Aorta (tissue), 5 donors: ENCODE results near the gene C6orf136. TPM values are rescaled to one million over a fixed set of nuclear protein-coding genes. Genes with fewer than 3 reads are reported as not detected.
"Not testable (repeated sequence)": the region's sequence is repeated elsewhere in the genome, so short reads cannot be mapped to it uniquely, and the experiment has no call there.

ENCODE experiments used
- ATAC-seq: fragments of 200-7000 bp; cut with Tn5 transposase; one replicate; pipeline ENCODE4 v1.9.1; 2022; ENCODE audit warnings: moderate library complexity; ENCODE audit not compliant: low FRiP score
- DNase-seq, 2 donors: peaks; one replicate each; pipeline ENCODE4 v3.0.0-alpha.2; 2020
- H3K27ac ChIP-seq, 2 donors: one replicate each; pipeline ENCODE4 v1.5.1; 2013; ENCODE audit warnings: low read length in 2 of 2, mild to moderate bottlenecking in 2 of 2, moderate library complexity in 2 of 2, control low read depth in 1 of 2, inconsistent platforms in 1 of 2, low read depth in 1 of 2
- H3K27me3 ChIP-seq, 2 donors: one replicate each; pipeline ENCODE4 v1.6.1; 2013; ENCODE audit warnings: control low read depth in 1 of 2, low read length in 1 of 2, mild to moderate bottlenecking in 1 of 2, moderate library complexity in 1 of 2; ENCODE audit not compliant: insufficient read depth in 2 of 2, control insufficient read depth in 1 of 2
- H3K36me3 ChIP-seq, 2 donors: one replicate each; pipeline ENCODE4 v1.6.1; 2013; ENCODE audit warnings: control low read depth in 1 of 2, low read length in 1 of 2, mild to moderate bottlenecking in 1 of 2; ENCODE audit not compliant: insufficient read depth in 2 of 2, control insufficient read depth in 1 of 2
- H3K4me1 ChIP-seq, 2 donors: one replicate each; pipeline ENCODE4 v1.6.1; 2013; ENCODE audit warnings: low read length in 2 of 2, control low read depth in 1 of 2, mild to moderate bottlenecking in 1 of 2, moderate library complexity in 1 of 2; ENCODE audit not compliant: insufficient read depth in 2 of 2, control insufficient read depth in 1 of 2
- H3K4me3 ChIP-seq, 2 donors: one replicate each; pipeline ENCODE4 v1.5.1; 2013; ENCODE audit warnings: low read length in 2 of 2, control low read depth in 1 of 2, mild to moderate bottlenecking in 1 of 2
- H3K9me3 ChIP-seq: one replicate; pipeline ENCODE4 v1.6.1; 2013; ENCODE audit warnings: mild to moderate bottlenecking, low read length; ENCODE audit not compliant: control insufficient read depth
- WGBS, 2 donors: extraction: QIAGEN DNeasy Blood & Tissue Kit; methylation state at CpG; one replicate each; pipeline ENCODE4 v1.1.7; 2013; 5-methylcytosine and 5-hydroxymethylcytosine counted together
- intact Hi-C, 2 donors: fragments of 100-400 bp; cut with DNase I; formaldehyde crosslinking; loops; one replicate each; pipeline versions ENCODE4 v1.14.2 to v1.15.0; 2022
- polyA plus RNA-seq, 2 donors: library from polyadenylated mRNA; stranded (reverse); fragments of 200-250 nt; gene quantifications; one replicate each; pipeline ENCODE4 v1.2.3, GENCODE V29; 2013
- total RNA-seq, 2 donors: library from RNA; stranded (reverse); fragmentation: NEBNext Ultra II Directional; extraction: Animal tissue kit (Norgen Biotek cat#: 25700); gene quantifications; one replicate each; pipeline ENCODE4 v1.2.1, GENCODE V29; 2021
- donor health status: healthy with polysubstance abuse.
- donor health status: Bipolar disorder and iron deficiency.
- donor health status: DM: no; HTN: no; CAD: no.
- donor health status: DM: no; HTN: no; CAD: no.
- donor health status: DM: yes; HTN: yes; CAD: no.

Gene C6orf136
- total and polyA plus RNA-seq, 4 donors: 9.7 to 21.0 (median 19.4) TPM

GRCh38 chr6:30657922-30658321 is 11.0 kb downstream of the C6orf136 start:
- 89 to 93% methylated on average over 5 of the region's 5 CpGs for WGBS, 2 donors
- H3K27ac ChIP-seq, H3K4me3 ChIP-seq, intact Hi-C loops, H3K4me1 ChIP-seq, DNase-seq, ATAC-seq, H3K27me3 ChIP-seq, H3K9me3 ChIP-seq: not testable (repeated sequence)
- peaks cover 9 to 15% of the 10 kb centered on the region in 2 donors for H3K36me3 ChIP-seq

- WGBS, 2 donors: 91 to 92% methylated on average over 34 of the region's 34 CpGs
- ATAC-seq (no peak), DNase-seq (no peak)
- Histone ChIP-seq H3K27ac (no peak overlapping the region), H3K27me3 (no peaks in the 10 kb centered on the region), H3K36me3 (peaks cover 11 to 13% of the 10 kb centered on the region in 2 donors), H3K4me3 (no peak overlapping the region), H3K9me3 (no peaks in the 10 kb centered on the region), H3K4me1 (no peaks in the 10 kb centered on the region)
- intact Hi-C loops: no loop called here
Measured at GRCh38 chr6:30664994-30665767, 18.2 kb downstream of the C6orf136 start.

- WGBS, 2 donors: 79 to 85% methylated on average over 2 of the region's 2 CpGs
- H3K27me3 ChIP-seq, intact Hi-C loops, H3K4me3 ChIP-seq, ATAC-seq, H3K9me3 ChIP-seq, H3K4me1 ChIP-seq, DNase-seq, H3K27ac ChIP-seq: not testable (repeated sequence)
- peaks cover 13 to 16% of the 10 kb centered on the region in 2 donors for H3K36me3 ChIP-seq
Measured at GRCh38 chr6:30666300-30666699, 19.4 kb downstream of the C6orf136 start.

- no peak overlapping the region for H3K27ac ChIP-seq
- H3K4me3 ChIP-seq: no peak overlapping the region
- no peak for ATAC-seq
- no peaks in the 10 kb centered on the region for H3K4me1 ChIP-seq
- 87% methylated on average over 27 of the region's 27 CpGs for WGBS, 2 donors
- H3K36me3 ChIP-seq: peaks cover 3 to 4% of the 10 kb centered on the region in 2 donors
- intact Hi-C loops: loop anchor here (5.0 to 10.0 kb wide), 3 partner anchors 44 to 204 kb away; partner anchors contain the start of genes ATAT1 (in 1 of the 2), MRPS18B (in 1 of the 2) and PPP1R10 (in 1 of the 2)
- no peaks in the 10 kb centered on the region for H3K9me3 ChIP-seq
- no peaks in the 10 kb centered on the region for H3K27me3 ChIP-seq
- no peak for DNase-seq
Measured at GRCh38 chr6:30670760-30671527, 24.0 kb downstream of the C6orf136 start.

GRCh38 chr6:30672445-30673253 is 25.7 kb downstream of the C6orf136 start, which contains the start of gene DHX16:
TSS of gene DHX16 (minus strand) at chr6:30673006. CDS start at chr6:30672841, 165 bp downstream.
- no peaks in the 10 kb centered on the region for H3K27me3 ChIP-seq
- H3K36me3 ChIP-seq: peaks cover 0 to 8% of the 10 kb centered on the region in 2 donors
- H3K4me3 ChIP-seq: peak within 1 kb of the TSS; percentile 63 to 69
- ATAC-seq (peak; percentile 96), DNase-seq (peak; percentile 98)
- intact Hi-C loops: loop anchor here (5.0 to 10.0 kb wide), 3 partner anchors 45 to 202 kb away; partner anchors contain the start of genes ATAT1 (in 1 of the 2), MRPS18B (in 1 of the 2) and PPP1R10 (in 1 of the 2)
- H3K9me3 ChIP-seq: no peaks in the 10 kb centered on the region
- 0% methylated on average over 57 of the region's 57 CpGs for WGBS, 2 donors
- H3K27ac ChIP-seq: peak within 1 kb of the TSS in 1 of 2 donors; percentile 2
- H3K4me1 ChIP-seq: no peaks in the 10 kb centered on the region

GRCh38 chr6:30676660-30677285 is 29.8 kb downstream of the C6orf136 start:
- no peak overlapping the region for H3K4me3 ChIP-seq
- no peak overlapping the region for H3K27ac ChIP-seq
- WGBS, 2 donors: 79 to 84% methylated on average over 10 of the region's 10 CpGs
- ATAC-seq (no peak), DNase-seq (peak in 1 of 2 donors; percentile 17)
- intact Hi-C loops: loop anchor here in 1 of 2 donors (10.0 kb wide), 1 partner anchor 198 kb away; no protein-coding TSS in a partner anchor
- no peaks in the 10 kb centered on the region for H3K27me3 ChIP-seq
- peaks cover 3 to 5% of the 10 kb centered on the region in 2 donors for H3K36me3 ChIP-seq
- no peaks in the 10 kb centered on the region for H3K9me3 ChIP-seq
- peaks cover 0 to 2% of the 10 kb centered on the region in 2 donors for H3K4me1 ChIP-seq

GRCh38 chr6:30678964-30679726 is 32.2 kb downstream of the C6orf136 start:
- Histone ChIP-seq H3K9me3 (no peaks in the 10 kb centered on the region), H3K4me3 (no peak overlapping the region), H3K4me1 (peaks cover 0 to 2% of the 10 kb centered on the region in 2 donors), H3K36me3 (peaks cover 3 to 5% of the 10 kb centered on the region in 2 donors), H3K27ac (peak overlapping the region; percentile 45 to 49), H3K27me3 (no peaks in the 10 kb centered on the region)
- intact Hi-C loops: loop anchor here in 1 of 2 donors (1.0 to 10.0 kb wide), 2 partner anchors 43 to 196 kb away; no protein-coding TSS in a partner anchor
- peak; percentile 91 to 96 for DNase-seq
- peak; percentile 89 for ATAC-seq
- WGBS, 2 donors: 10% methylated on average over 27 to 31 of the region's 31 CpGs
